Stimulated activated CD4-positive, alpha-beta T cell treated with anti-CD3 and anti-CD28 coated beads, Interleukin-1b, Interleukin-23, amount 100 ng/mL, for 4 hours (primary cell): Measurements from ENCODE around the gene LEF1.
"Not testable (repeated sequence)": the region's sequence is repeated elsewhere in the genome, so short reads cannot be mapped to it uniquely, and the experiment has no call there.

Experiments
- DNase-seq, 2 donors: peaks; one replicate each; pipeline ENCODE4 v3.0.0-alpha.2; 2020; ENCODE audit warnings: low read depth in 2 of 2

Gene LEF1

GRCh38 chr4:108060164-108060563 is 108.6 kb downstream of the LEF1 start:
- DNase-seq, result no peak

DNA sequence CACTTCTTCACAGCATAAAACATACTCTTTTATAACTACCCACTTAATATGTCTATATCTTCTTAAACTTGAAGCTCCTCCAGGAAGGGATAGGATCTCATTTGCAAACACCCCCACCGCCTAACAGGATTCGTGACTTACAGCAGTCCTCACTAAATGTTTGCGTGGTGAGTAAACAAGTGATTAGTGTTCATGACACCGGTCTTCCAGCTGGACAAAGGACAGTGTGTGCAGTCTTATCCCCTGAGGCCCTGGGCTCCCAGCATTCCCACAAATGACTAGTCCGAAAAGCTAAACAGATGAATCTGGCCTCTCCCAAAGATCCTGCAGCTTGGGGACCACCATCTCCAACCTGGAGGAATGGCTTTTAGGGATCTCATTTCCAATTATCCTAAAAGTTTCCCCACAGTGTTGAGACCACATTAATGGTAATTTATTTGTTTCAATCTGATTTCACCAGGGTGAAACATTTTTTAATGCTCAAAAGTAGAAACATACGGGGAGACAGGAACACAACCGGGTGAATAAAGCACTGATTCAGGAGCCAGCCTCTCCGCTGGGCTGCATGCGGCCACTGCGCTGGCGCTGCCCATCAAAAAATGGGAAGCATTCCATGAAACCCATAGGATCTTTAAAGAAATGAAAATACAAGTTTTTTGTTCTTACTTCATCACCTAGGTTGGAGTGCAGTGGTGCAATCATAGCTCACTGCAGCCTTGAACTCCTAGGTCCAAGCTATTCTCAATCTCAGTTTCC is 109.9 kb downstream of the LEF1 start:
- DNase-seq, result no peak

DNA sequence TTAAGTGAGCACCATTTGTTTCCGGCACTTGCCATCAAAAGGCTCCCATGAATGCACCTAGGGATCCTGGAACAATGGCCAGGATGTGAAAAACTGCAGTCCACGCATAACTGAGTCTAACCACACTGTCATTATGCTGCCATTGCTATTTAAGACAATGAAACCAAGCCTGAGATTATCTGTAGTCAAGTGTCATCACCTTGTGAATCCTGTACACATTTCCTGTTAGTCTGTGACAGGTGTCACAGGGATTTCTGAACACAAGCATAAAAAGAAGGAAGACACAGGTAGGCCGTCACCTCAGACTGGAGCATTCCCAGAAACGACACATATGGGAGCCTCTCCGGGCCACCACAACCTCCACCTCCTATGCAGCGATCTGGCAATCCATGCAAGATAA is 112.3 kb downstream of the LEF1 start:
- DNase-seq, result no peak

DNA sequence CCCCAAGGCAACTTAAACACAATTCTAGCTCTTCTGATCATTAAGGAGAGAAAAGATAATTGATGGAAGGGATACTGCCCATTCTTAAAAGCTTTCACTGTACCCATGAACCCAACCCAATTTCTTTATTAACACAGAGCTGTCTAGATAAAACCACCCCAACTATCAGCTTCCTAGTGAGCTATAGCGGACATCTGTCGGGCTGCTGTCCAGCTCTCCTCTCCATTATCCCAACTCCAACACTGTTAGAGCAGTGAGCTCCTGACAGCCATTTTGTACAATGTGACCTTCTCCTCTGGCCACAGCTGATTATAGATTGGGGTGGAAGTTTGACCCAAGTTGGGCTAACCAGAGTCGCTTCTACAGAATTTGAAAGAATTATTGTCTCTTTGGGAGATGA is 112.9 kb downstream of the LEF1 start:
- DNase-seq, result no peak

DNA sequence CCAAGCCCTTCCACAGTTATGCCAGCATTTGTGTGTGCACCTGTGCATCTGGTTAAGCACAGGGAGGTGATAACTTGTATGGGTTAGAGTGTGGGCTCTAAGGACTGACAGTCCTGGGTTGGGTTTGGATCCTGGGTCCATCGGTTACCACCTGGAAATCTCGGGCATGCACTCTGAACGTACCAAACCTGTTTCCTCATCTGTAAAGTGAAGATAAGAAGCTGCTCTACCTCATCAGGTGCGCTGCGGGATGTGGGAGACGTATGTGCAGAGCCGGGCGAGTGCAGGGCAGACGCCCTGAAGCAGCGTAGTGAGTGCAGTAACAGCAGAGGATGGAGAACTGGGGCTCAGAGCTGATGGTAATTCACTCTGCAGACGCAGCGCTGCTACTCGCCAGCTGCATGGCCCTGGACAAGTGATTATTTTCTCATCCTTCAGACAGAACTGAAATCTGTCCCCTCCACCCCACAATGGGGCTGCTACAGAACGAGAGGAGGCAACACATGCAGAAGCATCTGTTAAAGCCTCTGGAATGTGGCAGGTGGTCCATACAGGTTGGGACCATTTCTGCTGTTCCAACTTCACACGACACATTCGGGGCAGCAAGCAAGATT is 114.6 kb downstream of the LEF1 start:
- DNase-seq, result no peak

DNA sequence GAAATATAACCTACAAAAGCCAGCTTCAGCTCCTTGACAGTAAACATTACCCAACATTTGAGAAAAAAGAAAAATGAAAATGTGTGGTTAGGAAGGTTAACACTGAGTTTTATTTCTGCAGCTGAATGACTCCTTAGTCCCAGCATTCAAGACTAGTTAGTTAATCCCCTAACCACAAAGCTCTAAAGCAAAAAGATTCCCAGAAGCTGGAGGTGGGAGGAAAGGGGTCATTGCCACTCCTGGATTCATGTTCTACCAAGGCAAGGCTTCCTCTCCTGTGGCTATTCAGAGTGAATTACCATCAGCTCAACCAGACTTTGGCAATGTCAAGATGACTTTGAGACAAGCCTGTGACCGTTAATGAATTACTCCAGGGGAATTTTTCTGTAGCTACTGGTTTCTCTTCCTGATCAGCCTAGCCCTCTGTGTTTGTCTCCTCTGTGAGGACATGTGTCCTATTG is 115.5 kb downstream of the LEF1 start:
- DNase-seq, result no peak

- no peak for DNase-seq
Observed at GRCh38 chr4:108052558-108053120, 116.1 kb downstream of the LEF1 start.

DNA sequence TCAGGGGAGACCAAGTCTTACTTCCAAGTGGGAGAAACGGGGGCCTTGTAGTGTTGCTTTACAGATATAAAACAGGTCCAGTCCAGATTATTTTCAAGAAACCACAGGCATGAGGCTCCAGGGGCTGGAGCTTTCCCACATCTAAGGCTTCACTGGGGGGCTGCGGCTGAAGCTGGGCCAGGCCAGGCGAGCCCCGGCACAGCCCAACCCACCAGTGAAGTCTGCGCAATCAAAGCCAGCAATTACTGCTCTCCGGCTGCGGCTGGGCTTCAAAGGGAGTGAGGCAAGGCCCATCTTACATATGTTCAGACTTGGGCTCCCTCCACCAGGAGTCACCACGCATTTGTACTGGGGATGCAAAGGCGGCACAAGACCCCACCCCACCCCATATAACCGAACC is 117.4 kb downstream of the LEF1 start:
- no peak for DNase-seq

DNA sequence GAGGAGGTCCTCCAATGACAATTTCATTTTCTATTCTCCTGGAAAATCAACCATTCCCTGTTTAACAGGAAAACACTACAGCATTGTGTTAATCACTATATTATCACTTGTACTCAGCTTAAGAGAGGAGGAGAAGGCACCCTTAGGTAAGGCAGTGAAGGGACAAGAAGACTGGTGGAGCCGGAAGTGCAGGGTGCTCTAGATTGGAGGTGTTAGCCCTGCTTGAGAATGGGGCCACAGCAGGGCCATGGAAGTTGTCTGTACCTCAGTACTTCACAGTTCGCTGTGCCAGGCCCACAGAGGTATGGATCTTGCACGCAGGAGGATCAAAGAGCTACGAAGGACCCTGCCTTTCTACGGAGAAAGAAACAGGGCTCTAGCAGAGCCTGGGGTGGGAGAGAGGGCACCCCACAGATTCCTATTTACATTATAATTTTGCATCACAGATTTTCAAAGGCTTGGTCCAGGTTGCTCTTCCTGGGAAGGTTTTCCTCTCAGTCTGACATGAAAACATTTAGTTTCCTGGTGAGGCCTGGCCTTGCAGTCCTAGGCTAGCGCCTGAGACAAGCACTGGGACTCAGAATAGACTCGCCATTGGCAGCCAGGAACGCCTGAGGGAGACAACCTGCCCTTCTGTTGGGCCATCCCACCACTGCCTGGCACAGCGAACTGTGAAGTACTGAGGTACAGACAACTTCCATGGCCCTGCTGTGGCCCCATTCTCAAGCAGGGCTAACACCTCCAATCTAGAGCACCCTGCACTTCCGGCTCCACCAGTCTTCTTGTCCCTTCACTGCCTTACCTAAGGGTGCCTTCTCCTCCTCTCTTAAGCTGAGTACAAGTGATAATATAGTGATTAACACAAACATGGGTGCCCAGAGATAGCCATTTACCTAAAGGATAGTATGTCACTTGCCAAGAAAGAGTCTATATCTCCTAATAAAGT is 118.3 kb downstream of the LEF1 start:
- not testable (repeated sequence) for DNase-seq

GRCh38 chr4:108049406-108049805 is 119.3 kb downstream of the LEF1 start:
- no peak for DNase-seq

GRCh38 chr4:108048997-108049396 is 119.7 kb downstream of the LEF1 start:
- DNase-seq, result no peak

DNA sequence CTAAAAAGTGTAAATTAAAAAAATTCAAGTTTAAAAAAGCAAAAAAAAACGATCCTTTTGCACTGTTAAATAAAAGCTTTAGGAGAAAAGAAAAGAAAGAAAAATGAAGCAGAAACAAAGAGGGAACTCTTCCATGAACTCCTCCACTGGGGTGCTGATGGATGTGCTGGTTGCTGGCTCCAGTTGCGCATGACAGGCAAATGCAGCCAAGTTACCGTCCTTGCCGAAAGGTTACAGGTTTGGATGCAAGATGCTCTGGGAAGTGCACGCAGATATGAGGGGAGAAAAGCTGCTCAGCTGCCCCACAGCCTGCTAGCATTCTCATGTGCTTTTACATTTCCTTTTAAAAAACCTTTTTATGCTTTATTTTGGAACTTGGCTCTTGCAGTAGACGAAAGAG is 120.6 kb downstream of the LEF1 start:
- no peak for DNase-seq

- no peak for DNase-seq
Observed at GRCh38 chr4:108047199-108047598, 121.5 kb downstream of the LEF1 start.

GRCh38 chr4:108045687-108046024 is 123.1 kb downstream of the LEF1 start:
- DNase-seq, result no peak

- DNase-seq, result no peak
Observed at GRCh38 chr4:108044951-108045686, 123.6 kb downstream of the LEF1 start.

DNA sequence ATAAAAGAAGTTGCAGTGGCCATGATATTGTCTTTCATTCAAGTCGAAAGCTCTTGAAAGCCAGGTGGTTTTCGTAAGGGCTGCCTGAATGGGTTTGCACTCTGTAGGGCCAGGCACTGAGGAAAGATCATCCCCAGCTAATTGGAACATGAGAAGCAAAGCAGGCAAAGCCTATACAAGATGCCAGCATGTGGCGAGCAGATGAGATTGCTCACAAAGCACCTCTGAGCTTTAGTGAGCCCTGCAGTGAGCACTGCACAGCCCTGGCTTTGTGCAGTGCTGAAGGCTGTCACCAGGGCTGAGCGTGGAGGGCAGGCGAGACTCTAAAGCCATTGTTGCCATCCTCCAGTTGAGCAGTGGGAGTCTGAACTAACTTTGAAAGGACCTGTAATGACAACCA is 125.2 kb downstream of the LEF1 start:
- no peak for DNase-seq

DNA sequence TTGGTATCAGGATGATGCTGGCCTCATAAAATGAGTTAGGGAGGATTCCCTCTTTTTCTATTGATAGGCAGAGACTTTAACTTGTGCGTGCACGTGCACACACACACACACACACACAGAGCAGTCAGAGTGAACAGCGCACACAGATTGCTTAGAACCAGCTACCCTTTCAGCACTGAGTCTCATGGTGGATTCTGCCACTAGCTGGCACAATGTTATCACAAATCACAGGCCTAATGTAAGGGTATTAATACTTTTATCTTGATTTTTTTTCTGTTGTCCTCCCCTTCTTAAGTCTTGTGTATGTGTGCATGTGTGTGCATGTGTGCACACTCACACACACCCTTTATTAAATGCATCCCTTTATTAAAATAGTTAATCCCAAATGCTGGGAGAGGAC is 125.8 kb downstream of the LEF1 start:
- DNase-seq, result no peak

DNA sequence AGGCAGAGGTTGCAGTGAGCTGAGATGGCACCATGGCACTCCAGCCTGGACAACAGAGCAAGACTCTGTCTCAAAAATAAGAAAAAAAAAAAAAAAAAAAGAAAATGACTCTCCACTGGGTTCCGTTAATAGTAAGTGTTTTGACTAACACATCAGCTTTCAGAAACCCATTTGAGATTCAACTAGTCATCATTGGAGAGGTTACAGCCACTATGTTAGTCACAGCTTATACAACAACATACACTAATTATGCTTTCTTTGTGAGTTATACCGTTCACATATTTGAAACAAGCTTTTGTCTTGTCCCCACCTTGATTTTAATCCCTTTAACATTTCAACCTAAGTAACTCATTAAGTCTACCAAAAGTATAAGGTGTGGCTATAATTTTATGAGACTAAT is 130.8 kb downstream of the LEF1 start:
- DNase-seq, result no peak

DNA sequence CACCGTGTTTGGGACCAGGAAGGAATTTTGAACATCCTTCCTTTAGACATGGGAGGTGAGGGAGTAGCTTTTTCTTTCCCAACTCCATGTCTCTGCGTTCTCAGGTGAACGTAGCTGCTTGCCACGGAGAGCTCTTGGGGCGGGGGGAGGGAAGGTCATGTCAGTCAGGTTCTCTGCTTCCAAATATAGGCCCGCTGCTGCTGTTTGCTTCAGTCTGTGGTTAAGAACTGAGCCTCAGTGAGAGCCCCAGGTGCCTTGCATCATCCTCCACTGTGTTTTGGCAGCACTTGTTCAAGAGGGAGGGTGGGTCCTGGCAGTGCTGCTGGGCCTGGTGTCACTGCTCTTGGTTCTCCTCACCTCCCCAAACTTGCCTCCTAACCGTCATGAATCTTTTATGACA is 132.5 kb downstream of the LEF1 start:
- DNase-seq, result peak in 1 of 2 donors; percentile 52

GRCh38 chr4:108035691-108036090 is 133.0 kb downstream of the LEF1 start:
- DNase-seq, result no peak

DNA sequence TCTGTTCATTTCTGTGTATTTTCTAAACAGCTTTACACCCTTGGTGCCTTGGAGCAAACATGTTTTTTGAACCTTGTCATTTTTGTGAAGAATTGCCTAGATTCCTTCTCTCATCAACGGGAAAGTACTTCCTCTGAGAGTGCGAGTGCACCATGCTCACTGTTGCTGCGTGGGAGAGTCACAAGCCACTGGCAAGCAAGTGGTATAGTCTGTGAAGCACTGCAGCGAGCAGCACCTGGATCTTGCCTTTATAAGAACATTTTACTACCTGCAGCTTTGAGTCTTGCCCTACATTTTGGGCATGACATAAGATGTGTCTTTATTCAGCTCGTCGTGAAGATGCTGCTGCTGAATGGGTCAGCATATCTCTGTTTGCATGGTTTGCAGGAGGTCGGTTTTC is 134.2 kb downstream of the LEF1 start:
- DNase-seq, result no peak

GRCh38 chr4:108033348-108033747 is 135.4 kb downstream of the LEF1 start:
- DNase-seq, result no peak
